Head of caudate nucleus (tissue), 42 donors: ENCODE measurements around the gene LDLRAD3.

Experiments
- DNase-seq, 42 donors: peaks; one replicate each; pipeline versions ENCODE4 v3.0.0 to v3.0.0-alpha.2; 2020 to 2021; ENCODE audit warnings: mixed read lengths in 7 of 42
- intact Hi-C: fragments of 100-400 bp; cut with DNase I; formaldehyde crosslinking; loops from one replicate; pipeline ENCODE4 v1.15.0; 2022

LDLRAD3 gene

DNA sequence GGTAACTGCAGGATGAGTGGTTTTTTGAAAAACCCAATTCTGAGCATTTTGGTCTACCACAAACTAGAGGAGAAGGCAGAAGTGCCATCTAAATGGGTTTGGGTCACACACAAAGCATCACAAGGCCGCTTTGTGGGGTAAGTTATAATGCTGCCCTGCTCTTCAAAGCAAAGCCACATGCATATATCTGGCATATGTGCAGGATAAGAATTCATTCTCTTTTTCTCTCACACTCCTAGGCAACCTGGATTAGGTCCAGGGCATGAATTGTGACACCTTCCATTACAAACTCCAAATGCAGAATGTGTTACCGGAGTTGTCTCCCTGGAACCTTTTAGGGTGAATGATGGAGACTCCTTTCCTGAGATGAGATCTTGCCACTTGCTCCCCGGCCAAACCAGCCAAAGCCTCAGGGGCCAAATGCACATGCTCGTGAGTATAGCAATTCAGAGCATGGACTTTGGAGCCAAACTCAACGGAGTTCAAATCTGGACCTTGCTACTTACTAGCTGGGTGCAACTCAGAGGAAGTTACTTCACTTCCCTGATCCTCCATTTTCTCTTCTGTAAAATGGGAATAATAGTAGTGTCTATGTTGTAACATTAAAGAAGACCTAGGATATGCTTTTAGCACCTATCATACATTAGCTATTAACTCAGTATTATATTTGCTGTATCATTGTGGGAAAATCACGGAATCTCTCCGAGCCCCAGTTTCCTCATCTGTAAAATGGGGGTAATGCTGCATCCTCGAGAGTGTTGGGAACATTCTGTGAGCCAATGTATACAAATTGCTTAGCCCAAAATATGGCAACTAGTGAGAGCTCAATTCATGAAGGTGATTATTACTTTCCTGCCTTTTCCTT lies 248.8 kb downstream of the LDLRAD3 start:
- intact Hi-C loops: no loop called here
- no peak for DNase-seq

DNA sequence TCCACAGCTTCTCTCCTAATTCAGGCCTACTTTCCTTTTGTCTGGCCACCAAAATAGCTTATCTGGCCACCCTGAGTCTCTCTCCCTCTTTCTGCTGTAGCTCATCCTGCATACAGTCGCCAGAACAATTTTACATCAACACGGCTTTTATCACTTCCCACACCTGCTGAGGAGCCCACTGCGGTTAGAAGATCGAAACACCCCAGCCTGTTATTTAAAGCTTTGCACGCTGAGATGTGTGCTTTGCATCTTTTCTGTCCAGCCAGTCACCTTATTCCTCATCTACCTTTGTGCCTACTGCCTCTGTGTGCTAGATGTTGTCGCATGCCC lies 249.4 kb downstream of the LDLRAD3 start:
- intact Hi-C loops: no loop called here
- DNase-seq: no peak

DNA sequence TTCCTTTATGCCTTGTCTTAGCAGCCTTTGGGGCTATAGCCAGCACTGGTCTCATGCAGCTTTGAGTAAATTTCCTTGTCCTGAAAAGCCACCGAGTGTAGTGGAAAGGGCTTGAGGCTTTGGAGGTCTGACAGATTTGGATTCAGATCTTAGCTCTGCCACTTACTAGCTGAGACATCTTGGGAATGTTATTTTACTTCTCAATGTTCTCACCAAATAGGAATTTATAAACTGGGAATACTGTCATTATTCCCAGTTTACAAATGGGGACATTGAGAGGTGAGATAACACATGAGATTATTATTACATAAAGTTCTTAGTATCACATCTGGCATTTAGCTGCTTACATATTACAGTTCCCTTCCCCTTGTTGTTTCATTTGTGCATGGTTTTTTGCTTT lies 249.9 kb downstream of the LDLRAD3 start:
- intact Hi-C loops: no loop called here
- no peak for DNase-seq

DNA sequence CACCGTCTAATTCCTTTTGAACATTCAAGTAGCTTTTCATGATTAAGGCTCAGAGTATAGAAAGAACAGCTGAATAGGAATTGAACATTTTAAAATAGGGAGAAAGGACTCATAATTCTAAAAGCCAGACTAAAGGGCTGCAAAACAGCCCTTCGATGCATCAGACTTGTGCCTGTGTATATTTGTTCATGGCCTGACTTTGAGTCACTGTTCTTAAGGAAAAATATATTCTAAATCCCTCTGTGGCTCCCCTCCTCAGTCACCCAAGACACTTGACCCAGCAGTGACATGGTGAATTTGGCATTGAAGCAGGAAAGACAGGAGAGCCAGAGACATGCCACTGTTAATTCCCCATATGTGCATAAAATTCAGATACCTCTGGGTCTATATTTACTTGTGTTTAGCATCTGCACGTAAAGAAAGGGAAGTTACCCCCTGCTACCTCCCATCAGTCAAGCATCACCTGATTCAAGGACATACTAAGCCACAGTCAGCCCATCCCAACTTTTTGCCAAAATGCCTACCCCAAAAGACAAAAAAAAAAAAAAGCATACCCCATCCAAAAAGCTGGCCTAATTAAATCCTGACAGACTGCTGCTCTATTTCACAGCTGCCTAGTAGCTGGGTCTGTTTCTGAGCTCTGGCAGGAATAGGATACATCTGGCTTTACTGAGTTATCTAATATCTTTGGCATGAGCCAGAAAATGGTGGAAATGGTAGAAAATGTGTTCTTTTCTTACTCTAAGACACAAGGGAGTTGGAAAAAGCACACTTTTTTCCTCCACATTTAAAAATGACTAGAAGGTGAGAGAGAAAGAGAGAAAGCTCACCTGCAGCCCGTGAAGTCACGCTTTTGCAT lies 251.9 kb downstream of the LDLRAD3 start:
- no peak for DNase-seq
- intact Hi-C loops: no loop called here

DNA sequence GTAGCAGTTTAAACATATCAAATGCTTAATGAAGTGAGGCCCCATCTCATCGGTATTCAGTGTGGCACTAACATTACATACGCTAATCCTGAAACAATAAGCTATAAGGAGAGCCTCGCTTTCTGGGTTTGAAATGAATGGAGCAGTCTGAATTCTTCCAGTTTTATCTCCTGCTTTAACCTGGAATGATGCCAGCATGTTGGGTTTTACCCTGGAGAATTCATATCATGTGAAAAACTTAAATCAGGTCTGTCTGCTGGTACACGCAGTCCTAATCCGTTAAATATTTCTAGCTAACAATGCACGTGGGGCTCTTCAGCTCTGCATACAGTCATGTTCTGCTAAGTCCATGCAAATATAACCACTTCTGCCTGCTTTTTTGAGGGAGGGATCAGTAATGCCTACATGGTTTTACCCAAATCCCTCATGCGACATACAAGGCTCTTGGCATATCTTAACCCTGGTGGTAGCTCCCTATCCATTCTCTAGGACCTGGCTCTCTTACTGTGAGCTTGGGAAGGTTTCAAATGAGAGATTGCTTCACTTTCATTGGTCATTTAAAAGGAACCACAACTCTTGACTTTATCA lies 252.6 kb downstream of the LDLRAD3 start:
- intact Hi-C loops: no loop called here
- DNase-seq: no peak

DNA sequence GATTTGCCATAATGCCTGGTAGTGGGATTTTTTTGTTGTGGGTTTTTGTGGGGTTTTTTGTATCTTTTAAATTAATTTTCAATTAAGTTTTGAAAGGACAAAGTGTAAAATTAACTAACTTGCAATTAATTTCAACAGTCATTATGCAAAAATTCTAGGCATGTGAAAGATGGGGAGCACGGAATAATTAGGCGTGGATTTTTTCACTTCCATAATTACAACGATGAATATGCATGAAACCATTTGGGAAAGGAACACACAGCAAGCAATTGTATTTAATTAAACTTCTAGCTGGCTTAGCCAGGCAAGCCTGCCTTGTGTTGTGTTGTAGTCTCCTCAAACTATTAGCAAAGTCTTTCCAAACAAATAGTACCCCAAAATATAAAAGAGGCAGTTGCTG lies 257.5 kb downstream of the LDLRAD3 start:
- no peak for DNase-seq
- intact Hi-C loops: no loop called here

DNA sequence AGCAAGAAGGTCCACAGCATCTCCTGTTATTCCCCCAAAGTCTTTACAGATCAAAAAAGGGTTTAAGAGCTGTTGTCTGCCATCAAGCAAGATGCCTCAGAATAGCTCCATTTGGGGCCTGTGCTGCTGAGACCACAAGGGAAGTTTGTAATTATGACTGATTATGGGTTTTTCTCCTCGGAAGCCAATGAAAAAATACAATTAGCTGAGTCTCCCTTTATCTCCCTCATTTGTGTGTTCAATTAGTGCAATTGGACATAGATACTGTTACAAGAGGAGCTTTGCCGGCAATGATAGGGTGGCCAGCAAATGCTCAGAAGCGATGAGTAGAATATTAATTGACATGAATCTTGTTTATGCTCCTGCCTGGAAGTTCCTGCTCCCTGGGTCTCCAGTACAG lies 261.7 kb downstream of the LDLRAD3 start:
- DNase-seq: no peak
- intact Hi-C loops: no loop called here

DNA sequence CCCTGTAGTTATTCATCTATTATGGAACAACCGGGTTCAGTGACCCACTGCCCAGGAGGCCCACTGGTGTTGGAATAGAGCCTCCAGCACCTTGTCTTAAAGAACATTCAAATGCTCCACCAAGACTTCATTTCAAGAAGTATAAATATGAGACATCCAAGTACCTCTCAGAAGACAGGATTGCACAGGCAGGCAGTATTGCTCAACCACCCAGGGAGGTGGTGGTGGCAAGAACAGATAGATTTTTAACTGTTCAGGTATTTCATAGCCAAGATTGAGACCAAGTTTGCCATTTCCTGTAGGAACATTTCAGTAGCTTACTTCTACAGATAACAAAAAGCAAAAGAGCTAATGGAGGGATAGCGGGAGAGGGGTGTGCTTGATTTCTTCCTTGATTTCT lies 266.7 kb downstream of the LDLRAD3 start:
- intact Hi-C loops: no loop called here
- no peak for DNase-seq

DNA sequence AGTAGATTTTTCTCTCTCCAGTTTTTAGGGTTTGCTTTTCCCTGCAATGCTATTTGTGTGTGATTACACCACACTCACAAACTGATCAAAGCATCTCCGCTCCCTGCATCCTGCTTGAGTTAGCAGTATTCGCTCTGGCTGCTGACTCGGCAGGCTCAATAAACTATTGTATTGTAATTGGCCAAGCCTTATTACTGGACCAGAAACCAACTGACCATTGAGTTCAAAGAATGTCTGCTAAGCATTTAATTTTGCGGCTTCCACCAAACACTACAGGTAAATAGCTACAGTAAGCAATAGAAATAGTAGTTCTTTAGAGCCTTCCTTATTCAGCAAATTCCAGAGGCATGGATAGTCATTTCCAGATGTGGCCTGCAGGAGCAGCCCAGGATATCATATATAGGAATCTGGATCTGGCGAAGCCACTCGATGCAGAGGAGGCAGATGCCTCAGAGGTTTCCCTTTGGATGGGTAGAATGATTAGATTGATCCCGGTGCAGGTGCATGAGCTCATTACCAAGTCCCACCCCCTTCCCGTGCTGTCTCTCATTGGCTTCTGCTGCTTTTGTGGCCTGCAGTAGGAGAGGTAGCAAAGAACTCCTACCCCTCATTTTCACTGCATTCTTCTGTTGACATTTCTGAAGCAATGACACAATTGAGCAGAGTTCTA lies 268.0 kb downstream of the LDLRAD3 start:
- intact Hi-C loops: no loop called here
- peak in 13 of 42 donors; percentile 14 to 71 (median 40) for DNase-seq

DNA sequence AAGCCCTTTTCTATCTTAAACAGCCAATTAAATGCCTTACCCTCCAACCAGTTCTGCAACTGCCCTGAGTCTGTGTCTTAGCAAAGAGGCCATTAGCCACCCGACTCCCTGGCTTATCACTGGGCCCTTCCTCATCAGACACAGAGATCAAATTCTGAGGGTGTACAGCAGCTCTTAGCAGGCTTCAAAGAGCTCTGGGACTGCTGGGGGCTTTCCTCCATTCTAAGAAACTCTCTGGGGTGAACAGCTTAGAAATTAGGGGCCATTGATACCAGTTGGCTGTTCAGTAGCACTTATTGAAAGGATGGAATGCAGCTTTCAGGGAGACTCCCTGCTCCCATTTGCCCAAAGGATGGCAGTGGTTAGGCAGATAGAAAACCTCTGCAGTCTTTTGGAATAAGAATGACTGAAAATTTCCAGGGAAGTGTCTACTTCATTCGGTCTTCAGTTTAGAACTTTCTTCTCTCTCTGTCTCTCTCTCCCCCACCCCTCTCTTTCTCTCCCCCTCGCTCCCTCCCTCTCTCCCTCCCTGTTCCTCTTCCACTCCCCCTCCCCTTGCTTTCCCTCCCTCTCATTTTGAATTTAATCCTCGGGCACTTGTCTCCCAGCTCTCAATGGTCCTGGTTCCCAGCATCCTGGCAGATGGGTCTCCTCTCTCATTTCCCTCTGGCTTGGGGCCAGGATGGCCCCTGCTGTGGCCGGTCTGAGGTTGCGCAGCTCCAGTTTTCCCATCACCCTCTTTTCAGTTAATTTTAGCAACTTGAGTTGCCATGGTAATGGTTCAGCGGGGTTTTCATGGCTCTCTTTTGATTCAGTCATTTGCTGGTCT lies 268.9 kb downstream of the LDLRAD3 start:
- intact Hi-C loops: no loop called here
- DNase-seq: peak in 39 of 42 donors; percentile 6 to 81 (median 47)

DNA sequence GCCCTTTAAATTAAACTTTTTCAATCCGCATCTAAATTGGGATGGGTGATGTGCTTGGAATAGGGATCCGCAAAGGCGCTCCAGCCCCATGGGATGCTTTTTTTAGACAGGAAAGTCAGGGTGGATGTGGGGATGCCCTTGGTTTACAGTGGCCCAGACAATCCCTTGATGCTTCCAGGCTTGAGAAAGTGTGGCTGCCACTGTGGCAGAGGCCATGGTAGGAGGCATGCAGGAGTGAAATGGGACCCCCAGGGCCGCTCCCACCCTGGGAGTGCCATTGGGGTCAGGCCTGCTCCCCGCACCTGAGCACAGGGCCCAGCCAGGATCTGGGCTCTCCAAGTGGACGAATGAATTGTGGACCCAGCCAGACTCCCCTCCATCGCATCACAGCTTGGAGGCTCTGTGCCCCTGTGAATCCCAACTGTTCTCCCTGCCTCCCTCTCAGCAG lies 269.6 kb downstream of the LDLRAD3 start:
- peak in 2 of 42 donors; percentile 7 to 17 for DNase-seq
- intact Hi-C loops: no loop called here

DNA sequence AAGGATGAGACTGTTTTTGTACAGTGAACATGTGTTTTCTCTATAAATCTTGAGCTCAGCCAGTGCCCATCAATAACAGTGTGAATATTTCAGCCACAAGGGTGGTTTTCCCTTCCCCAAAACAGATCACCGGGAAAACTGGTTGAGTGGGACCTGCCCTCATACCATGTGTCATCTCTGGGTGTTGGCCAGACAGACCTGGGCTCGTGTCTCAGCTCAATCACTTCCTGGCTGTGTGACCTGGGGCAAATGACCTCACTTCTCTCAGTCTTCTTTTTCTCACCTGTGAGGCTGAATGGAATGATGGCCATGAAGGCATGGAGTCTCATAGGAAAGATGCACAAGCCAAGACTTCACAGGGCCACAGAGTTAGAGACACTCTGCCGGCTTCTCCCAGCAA lies 270.6 kb downstream of the LDLRAD3 start:
- no peak for DNase-seq
- intact Hi-C loops: no loop called here

DNA sequence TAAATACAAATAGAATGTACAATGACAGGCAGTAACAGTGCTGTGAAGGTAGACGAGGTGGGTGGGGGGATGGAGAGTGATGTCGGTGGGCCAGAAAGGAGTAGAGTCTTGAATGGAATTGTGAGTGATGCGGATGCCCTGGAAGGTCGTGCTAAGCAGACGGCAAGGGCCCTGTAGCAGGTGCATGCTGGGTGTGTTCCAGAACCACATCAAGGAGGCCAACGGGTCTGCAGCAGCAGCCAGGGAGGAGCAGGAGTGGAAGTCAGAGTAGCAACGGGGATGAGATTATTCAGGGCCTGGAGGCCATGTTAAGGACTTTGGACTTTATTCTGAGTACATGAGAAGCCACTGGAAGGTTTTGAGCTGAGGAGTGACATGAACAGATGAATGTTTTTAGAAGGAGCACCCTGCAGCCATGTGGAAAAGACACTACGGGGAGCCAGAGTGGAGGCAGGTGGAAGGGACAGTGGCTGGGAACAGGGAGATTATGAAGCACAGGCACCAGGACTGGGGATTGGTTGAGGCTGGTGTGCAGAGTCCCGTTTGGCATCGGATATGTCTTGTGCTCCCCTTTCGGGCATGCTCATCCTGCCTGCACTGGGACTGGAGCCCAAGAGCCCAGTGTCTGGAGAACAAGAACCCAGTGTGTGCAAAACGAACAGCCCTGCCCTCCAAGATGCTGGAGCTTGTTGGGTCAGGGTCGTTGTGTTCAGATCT lies 271.3 kb downstream of the LDLRAD3 start:
- intact Hi-C loops: no loop called here
- peak in 35 of 42 donors; percentile 18 to 68 (median 36) for DNase-seq

DNA sequence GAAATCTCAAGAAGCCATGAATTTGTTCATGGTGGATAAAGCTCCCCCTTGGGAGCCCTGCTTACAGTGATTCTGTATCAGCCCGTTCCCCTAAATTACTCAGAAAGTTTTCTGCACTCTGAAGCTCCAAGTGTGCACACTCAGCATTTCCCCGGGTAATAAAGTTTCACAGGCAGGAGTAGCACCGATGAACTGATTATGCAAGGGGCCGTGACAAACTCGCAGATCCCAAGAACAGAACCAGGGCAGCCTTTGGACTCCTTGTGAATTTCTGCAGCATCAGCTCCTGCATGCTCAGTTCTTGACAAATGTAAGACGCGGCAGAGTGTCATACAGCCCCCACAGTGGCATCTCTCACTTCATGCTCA lies 271.8 kb downstream of the LDLRAD3 start:
- DNase-seq: no peak
- intact Hi-C loops: no loop called here

DNA sequence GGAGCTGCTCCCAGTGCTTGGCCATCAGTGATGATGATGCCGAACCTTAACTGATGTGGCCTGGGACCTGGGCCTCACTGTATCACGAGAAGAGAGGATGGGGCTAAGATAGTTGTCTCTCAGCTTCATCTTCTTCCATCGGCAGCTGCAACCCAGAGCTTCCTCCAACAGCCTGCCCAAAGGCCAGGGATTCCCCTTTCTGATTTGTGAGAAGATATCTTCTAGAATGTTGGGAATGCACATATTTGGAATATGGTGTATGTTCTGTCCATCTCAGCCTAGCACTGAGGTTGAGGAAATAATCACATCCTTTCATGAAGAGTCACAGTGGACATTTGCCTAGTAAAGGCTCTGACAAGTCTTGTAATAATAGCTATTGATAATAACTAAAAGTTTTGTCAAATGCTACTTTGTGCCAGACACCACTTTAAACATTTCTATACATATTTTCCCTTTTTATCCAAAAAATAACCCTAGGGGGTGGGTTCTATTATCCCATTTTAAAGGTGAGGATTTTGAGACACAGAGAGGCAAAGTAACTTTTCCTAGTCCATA lies 272.3 kb downstream of the LDLRAD3 start:
- DNase-seq: no peak
- intact Hi-C loops: no loop called here

DNA sequence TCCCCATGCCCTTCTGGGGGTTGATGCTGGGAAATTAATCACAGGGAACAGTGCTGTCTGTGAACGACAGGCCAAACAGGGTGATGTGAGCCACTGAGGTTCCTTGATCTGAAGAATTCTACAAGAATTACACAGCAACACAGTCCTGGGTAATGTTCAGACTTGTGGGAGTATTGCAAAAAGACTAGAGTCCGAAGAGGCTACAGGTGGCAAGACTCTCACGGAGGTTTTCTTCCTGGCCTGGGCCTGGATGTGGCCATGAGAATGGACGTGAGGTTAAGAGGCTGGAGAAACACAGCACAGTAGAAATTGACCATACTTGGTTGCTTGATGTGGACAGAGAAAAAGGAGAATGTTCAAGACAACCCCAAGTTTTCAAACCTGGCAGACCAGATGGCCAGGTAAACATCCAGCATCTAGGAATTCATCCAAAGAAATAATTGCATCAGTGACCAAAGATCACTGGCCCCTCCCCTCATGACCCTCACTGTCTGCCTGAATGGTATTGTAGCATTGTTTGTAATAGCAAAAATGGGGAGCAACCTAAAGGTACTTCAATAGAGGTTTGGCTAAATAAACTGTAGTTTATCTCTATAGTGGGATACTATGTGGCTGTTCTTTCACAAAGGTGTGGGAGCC lies 274.5 kb downstream of the LDLRAD3 start:
- intact Hi-C loops: no loop called here
- DNase-seq: no peak

DNA sequence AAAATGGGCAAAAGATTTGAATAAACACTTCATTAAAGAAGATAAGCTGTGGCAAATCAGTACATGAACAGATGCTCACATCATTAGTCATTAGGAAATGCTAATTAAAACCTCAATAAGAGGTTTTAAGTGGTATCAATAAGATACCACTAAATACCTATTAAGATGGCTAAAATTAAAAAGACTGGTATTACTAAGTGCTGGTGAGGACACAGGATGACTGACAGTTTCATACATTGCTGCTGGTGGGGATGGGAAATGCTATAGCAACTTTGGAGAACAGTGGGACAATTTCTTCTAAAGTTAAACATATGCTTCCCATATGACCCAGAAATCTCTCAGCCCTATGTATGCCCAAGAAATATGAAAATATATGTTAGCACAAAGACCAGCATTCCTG lies 276.1 kb downstream of the LDLRAD3 start:
- intact Hi-C loops: no loop called here
- no peak for DNase-seq
